ENCODE results near the gene STK39. TPM values are rescaled to one million over a fixed set of nuclear protein-coding genes. Genes with fewer than 3 reads are reported as not detected.

The STK39 gene
- total and polyA plus RNA-seq, 2 donors from 2014 or later, result 15.9 to 27.1 TPM

DNA sequence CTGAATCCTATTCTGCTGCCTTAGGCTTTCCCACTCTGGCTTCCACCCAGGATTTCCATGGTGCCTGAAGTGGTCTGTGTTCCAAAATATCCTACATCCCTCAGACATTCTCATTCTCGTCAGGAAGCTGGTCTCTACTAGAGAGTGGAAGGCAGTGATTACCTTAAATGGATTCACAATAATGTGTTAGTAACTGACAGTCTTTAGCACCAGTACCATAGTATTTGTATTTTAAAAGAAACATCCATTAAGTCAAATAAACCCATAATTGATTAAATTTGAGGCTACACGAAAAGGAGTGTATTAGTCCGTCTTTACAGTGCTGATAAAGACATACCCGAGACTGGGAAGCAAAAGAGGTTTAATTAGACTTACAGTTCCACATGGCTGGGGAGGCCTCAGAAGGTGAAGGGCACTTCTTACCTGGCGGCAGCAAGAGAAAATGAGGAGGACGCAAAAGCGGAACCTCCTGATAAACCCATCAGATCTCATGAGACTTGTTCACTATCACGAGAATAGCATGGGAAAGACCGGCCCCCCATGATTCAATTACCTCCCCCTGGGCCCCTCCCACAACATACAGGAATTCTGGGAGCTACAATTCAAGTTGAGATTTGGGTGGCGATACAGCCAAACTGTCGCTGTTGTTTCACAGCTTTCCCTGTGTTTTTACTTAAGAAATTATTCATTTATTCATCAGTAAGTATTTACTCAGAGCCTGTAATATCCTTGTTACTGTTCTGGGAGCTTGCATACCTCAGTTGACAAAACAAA lies 306.5 kb downstream of the STK39 start:
- Histone ChIP-seq H3K27ac (ENCODE audit: low read depth in 2 of 2, low read length in 2 of 2) (no peak overlapping the region), H3K9ac (ENCODE audit: low read length in 3 of 3) (no peak overlapping the region), H3K27me3 (ENCODE audit: control insufficient read depth, insufficient read depth, low read length) (no peaks in the 10 kb centered on the region), H3K36me3 (ENCODE audit: control insufficient read depth in 2 of 3, insufficient read depth in 3 of 3, low read length in 3 of 3) (no peaks in the 10 kb centered on the region), H3K4me3 (ENCODE audit: low read length in 3 of 3) (no peak overlapping the region), H3K4me1 (ENCODE audit: control insufficient read depth in 2 of 3, insufficient read depth in 2 of 3, low read depth in 1 of 3, low read length in 3 of 3) (no peaks in the 10 kb centered on the region), H3K9me3 (ENCODE audit: control insufficient read depth in 2 of 3, insufficient read depth in 1 of 3, low read length in 3 of 3) (no peaks in the 10 kb centered on the region)
- TF ChIP-seq, protein P1, sequence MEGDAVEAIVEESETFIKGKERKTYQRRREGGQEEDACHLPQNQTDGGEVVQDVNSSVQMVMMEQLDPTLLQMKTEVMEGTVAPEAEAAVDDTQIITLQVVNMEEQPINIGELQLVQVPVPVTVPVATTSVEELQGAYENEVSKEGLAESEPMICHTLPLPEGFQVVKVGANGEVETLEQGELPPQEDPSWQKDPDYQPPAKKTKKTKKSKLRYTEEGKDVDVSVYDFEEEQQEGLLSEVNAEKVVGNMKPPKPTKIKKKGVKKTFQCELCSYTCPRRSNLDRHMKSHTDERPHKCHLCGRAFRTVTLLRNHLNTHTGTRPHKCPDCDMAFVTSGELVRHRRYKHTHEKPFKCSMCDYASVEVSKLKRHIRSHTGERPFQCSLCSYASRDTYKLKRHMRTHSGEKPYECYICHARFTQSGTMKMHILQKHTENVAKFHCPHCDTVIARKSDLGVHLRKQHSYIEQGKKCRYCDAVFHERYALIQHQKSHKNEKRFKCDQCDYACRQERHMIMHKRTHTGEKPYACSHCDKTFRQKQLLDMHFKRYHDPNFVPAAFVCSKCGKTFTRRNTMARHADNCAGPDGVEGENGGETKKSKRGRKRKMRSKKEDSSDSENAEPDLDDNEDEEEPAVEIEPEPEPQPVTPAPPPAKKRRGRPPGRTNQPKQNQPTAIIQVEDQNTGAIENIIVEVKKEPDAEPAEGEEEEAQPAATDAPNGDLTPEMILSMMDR (IDR thresholded peaks at IDR 0.05; ENCODE audit: borderline replicate concordance, extremely low read depth, insufficient read depth), result no peak
- intact Hi-C loops (cut with DNase I), result no loop called here
- no peak for DNase-seq
- no peak for FAIRE-seq

DNA sequence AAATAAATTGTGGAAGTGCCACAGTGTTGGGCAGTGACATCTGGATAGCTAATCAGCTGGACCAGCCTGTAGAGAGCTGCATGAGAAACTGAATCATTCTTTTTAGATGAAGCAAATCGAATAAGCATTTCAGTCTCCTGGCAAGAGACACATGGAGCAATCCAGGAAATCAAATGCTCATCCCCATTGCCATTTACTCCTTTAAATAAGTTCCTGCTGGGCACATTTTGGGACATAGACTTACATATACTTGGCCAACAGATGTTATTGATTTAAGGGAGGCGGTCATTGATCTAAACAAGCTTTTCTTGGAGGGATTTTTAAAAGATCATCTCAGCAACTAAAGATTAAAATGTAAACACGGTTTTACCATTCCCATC lies 307.1 kb downstream of the STK39 start:
- H3K4me3 ChIP-seq (ENCODE audit: low read length in 3 of 3), result no peak overlapping the region
- H3K9ac ChIP-seq (ENCODE audit: low read length in 3 of 3), result no peak overlapping the region
- no peak overlapping the region for H3K27ac ChIP-seq (ENCODE audit: low read depth in 2 of 2, low read length in 2 of 2)
- FAIRE-seq (no peak), DNase-seq (no peak)
- H3K4me1 ChIP-seq (ENCODE audit: control insufficient read depth in 2 of 3, insufficient read depth in 2 of 3, low read depth in 1 of 3, low read length in 3 of 3), result no peaks in the 10 kb centered on the region
- no peaks in the 10 kb centered on the region for H3K36me3 ChIP-seq (ENCODE audit: control insufficient read depth in 2 of 3, insufficient read depth in 3 of 3, low read length in 3 of 3)
- TF ChIP-seq, protein P1 (IDR thresholded peaks at IDR 0.05; ENCODE audit: borderline replicate concordance, extremely low read depth, insufficient read depth), result no peak
- intact Hi-C loops (cut with DNase I), result no loop called here
- H3K9me3 ChIP-seq (ENCODE audit: control insufficient read depth in 2 of 3, insufficient read depth in 1 of 3, low read length in 3 of 3), result no peaks in the 10 kb centered on the region
- H3K27me3 ChIP-seq (ENCODE audit: control insufficient read depth, insufficient read depth, low read length), result no peaks in the 10 kb centered on the region

DNA sequence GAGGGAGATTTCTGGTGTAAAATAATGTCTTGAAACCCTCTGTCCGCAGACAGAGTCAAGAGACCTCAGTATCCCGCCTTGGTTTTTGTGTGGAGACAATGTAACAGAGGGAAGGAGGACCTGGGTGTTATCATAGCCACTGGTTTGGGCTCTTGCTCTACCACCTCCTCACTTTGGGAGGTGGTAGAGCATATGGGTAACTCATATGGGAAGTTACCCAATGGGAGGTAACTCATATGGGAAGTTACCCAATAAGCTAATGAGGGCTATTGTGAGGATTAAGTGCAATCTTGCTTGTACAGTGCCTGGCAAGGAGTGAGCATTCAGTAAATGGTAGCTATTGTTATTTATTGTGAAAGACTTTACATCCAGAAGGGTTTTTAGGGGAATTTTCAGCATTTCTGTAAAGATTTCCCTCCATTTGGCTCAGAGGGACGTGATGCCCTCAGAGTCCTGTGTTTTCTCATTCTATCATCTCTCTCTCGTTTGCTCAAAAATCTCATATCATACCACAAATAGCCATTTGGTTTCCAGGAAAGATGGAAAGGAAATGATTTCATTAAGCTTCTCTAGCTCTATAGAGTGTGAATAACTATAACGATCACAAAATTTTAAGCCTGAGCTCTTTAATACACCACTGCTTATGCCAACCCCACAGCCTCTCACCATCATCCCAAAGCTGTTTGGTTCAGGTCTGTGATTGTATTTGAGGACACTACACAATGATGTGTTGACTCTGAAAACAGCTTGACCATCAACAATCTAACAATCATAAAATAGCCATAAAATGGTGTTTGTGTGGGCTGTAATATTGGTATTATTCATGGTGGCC lies 307.7 kb downstream of the STK39 start:
- TF ChIP-seq, protein P1 (IDR thresholded peaks at IDR 0.05; ENCODE audit: borderline replicate concordance, extremely low read depth, insufficient read depth), result no peak
- intact Hi-C loops (cut with DNase I), result no loop called here
- no peak for DNase-seq
- no peaks in the 10 kb centered on the region for H3K36me3 ChIP-seq (ENCODE audit: control insufficient read depth in 2 of 3, insufficient read depth in 3 of 3, low read length in 3 of 3)
- H3K4me1 ChIP-seq (ENCODE audit: control insufficient read depth in 2 of 3, insufficient read depth in 2 of 3, low read depth in 1 of 3, low read length in 3 of 3), result no peaks in the 10 kb centered on the region
- no peak for FAIRE-seq
- H3K27ac ChIP-seq (ENCODE audit: low read depth in 2 of 2, low read length in 2 of 2), result no peak overlapping the region
- H3K9ac ChIP-seq (ENCODE audit: low read length in 3 of 3), result no peak overlapping the region
- H3K9me3 ChIP-seq (ENCODE audit: control insufficient read depth in 2 of 3, insufficient read depth in 1 of 3, low read length in 3 of 3), result no peaks in the 10 kb centered on the region
- no peak overlapping the region for H3K4me3 ChIP-seq (ENCODE audit: low read length in 3 of 3)
- H3K27me3 ChIP-seq (ENCODE audit: control insufficient read depth, insufficient read depth, low read length), result no peaks in the 10 kb centered on the region

Measured in kidney (tissue), 14 donors.